ENCODE data around the gene KNTC1. TPM values are rescaled to one million over a fixed set of nuclear protein-coding genes. Genes with fewer than 3 reads are reported as not detected.
"Not testable (repeated sequence)": the region's sequence is repeated elsewhere in the genome, so short reads cannot be mapped to it uniquely, and the experiment has no call there.

KNTC1 gene
- total and polyA plus RNA-seq, 2 of the 8 experiments (the other 6 are each of a cell fraction or from before 2014, with no cell fraction given), result 52.7 to 80.2 TPM

DNA sequence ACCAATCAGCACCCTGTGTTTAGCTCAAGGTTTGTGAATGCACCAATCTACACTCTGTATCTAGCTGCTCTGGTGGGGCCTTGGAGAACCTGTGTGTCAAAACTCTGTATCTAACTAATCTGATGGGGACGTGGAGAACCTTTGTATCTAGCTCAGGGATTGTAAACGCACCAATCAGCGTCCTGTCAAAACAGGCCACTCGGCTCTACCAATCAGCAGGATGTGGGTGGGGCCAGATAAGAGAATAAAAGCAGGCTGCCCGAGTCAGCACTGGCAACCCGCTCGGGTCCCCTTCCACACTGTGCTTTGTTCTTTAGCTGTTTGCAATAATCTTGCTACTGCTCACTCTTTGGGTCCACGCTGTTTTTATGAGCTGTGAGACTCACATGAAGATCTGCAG is 65.5 kb downstream of the KNTC1 start:
- H3K4me3 ChIP-seq (ENCODE audit: extremely low read depth in 1 of 4, insufficient read depth in 2 of 4, low read depth in 3 of 4, low read length in 4 of 4); DNase-seq (ENCODE audit: low read depth in 1 of 2, low spot score in 2 of 2); H2BK20ac ChIP-seq (ENCODE audit: low read length); FAIRE-seq; H2BK12ac ChIP-seq (ENCODE audit: low read depth, low read length); H4K5ac ChIP-seq (ENCODE audit: insufficient read length, low read depth, low read length); H3K14ac ChIP-seq (ENCODE audit: insufficient read length); POLR2A ChIA-PET (ENCODE audit: partially characterized antibody); H3K56ac ChIP-seq (replicated peaks; ENCODE audit: insufficient read length, low read depth, low read length); H3K27ac ChIP-seq (ENCODE audit: low read depth, low read length); H4K8ac ChIP-seq (ENCODE audit: extremely low read depth, insufficient read depth, low read length); H3K4me2 ChIP-seq (ENCODE audit: insufficient read depth in 1 of 2, low read depth in 2 of 2, low read length in 2 of 2); H2BK120ac ChIP-seq (replicated peaks; ENCODE audit: low read depth, low read length); H2AK5ac ChIP-seq (ENCODE audit: low read depth, low read length); H4K20me1 ChIP-seq (replicated peaks in 1 of 2; ENCODE audit: control insufficient read depth in 1 of 2, insufficient read depth in 2 of 2, low read length in 2 of 2); H3K18ac ChIP-seq (ENCODE audit: extremely low read depth, low read length); H3K27me3 ChIP-seq (replicated peaks in 1 of 4; ENCODE audit: control insufficient read depth in 3 of 4, extremely low read depth in 1 of 4, insufficient read depth in 3 of 4, low read length in 3 of 4); H3K79me2 ChIP-seq (ENCODE audit: control insufficient read depth in 1 of 2, insufficient read depth in 2 of 2, low read length in 2 of 2); H3K9me3 ChIP-seq (ENCODE audit: insufficient read depth in 2 of 2, low read depth in 1 of 2, low read length in 1 of 2); H4K91ac ChIP-seq (replicated peaks; ENCODE audit: insufficient read length, low read length); H3K9ac ChIP-seq (replicated peaks in 1 of 4; ENCODE audit: extremely low read depth in 1 of 4, low read depth in 3 of 4, low read length in 3 of 4); H3K23me2 ChIP-seq (ENCODE audit: low read depth, low read length); H3K4ac ChIP-seq (replicated peaks; ENCODE audit: insufficient read length, low read depth, low read length); H3K79me1 ChIP-seq (ENCODE audit: low read depth, low read length); H3K23ac ChIP-seq (ENCODE audit: insufficient read length); H2BK15ac ChIP-seq (ENCODE audit: low read length); H2BK5ac ChIP-seq (ENCODE audit: low read depth, low read length); H2AFZ ChIP-seq (ENCODE audit: low read length); H3K4me1 ChIP-seq (replicated peaks in 1 of 4; ENCODE audit: control insufficient read depth in 3 of 4, insufficient read depth in 4 of 4, low read length in 3 of 4): not testable (repeated sequence)
- H3K36me3 ChIP-seq (ENCODE audit: control insufficient read depth in 2 of 4, insufficient read depth in 4 of 4, low read length in 3 of 4), result peaks cover 8 to 71% (median 42%) of the 10 kb centered on the region in 4 experiments
- CTCF ChIA-PET (ENCODE audit: partially characterized antibody), result interaction anchor here (0.6 kb wide), 1 partner anchor 121 kb away, joined by 3 read pairs; no protein-coding TSS in a partner anchor
- 85% methylated on average over 8 of the region's 8 CpGs; no CpG with 5 or more reads in 1 of the 2 experiments for WGBS, 2 experiments (ENCODE audit: extremely low coverage in 1 of 2, insufficient coverage in 1 of 2, insufficient read length in 1 of 2, insufficient replicate concordance in 2 of 2, low coverage in 1 of 2, low lambda C conversion rate in 2 of 2, missing lambda C conversion rate in 1 of 2)
